Measurements from ENCODE around the gene EIF4A2. TPM values are rescaled to one million over a fixed set of nuclear protein-coding genes. Genes with fewer than 3 reads are reported as not detected.

The EIF4A2 gene
- total RNA-seq, 1 experiment from 2014 or later = 398 TPM

DNA sequence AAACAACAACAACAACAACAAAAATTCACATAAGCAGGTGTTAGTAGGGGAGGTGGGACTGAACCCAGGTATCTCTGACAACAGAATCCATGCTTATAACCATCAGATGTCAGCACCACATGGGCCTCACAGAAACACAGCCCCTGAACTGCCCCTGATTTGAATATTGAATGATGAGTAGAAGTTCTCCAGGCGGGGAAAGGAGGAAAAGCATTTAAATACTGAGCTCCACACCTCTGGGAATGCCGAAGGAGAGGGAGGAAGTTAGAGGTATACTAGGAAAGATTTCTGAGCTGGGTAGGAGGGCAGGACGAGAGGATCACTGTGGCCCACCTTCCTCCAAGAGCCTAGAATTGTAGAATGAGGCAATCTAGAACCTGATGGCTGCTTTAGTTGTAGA, 31.9 kb upstream of the EIF4A2 start:
- H3K79me2 ChIP-seq (ENCODE audit: insufficient read depth, low read length) = no peaks in the 10 kb centered on the region
- DNase-seq (ENCODE audit: low read depth, low spot score) = no peak

More for the DNA sequence above, 31.9 kb upstream of the EIF4A2 start:
- no peak overlapping the region for H3K4me3 ChIP-seq (replicated peaks in 1 of 2; ENCODE audit: low read depth in 1 of 2, low read length in 2 of 2)
- H3K9ac ChIP-seq (ENCODE audit: low read length) = no peak overlapping the region
- RAD21 ChIA-PET (ENCODE audit: low non-redundant PET in 1 of 2, low total read pairs in 2 of 2, uncharacterized antibody in 2 of 2, unreplicated experiment in 2 of 2) = no interaction called here
- no peak overlapping the region for H3K4me2 ChIP-seq (ENCODE audit: low read length)
- H3K9me2 ChIP-seq (ENCODE audit: insufficient read depth) = no peaks in the 10 kb centered on the region
- H2AFZ ChIP-seq (ENCODE audit: low read depth, low read length, poor library complexity, severe bottlenecking) = peak overlapping the region; percentile 42
- intact Hi-C loops (cut with micrococcal nuclease) = loop anchor here (5.0 kb wide), 1 partner anchor 179 kb away; the partner anchor contains the start of gene DNAJB11
- POLR2A ChIA-PET = no interaction called here
- ATAC-seq = no peak
- CTCF ChIA-PET = interaction anchor here (0.7 kb wide), 1 partner anchor 136 kb away, joined by 3 read pairs; no protein-coding TSS in a partner anchor
- no peaks in the 10 kb centered on the region for H3K27me3 ChIP-seq (ENCODE audit: insufficient read depth, low read length)
- no peak overlapping the region for H3K27ac ChIP-seq (ENCODE audit: low read depth, low read length)
- no peaks in the 10 kb centered on the region for H3K36me3 ChIP-seq (ENCODE audit: control insufficient read depth in 1 of 2, insufficient read depth in 2 of 2, low read length in 2 of 2)
- H4K20me1 ChIP-seq (ENCODE audit: insufficient read depth) = no peaks in the 10 kb centered on the region
- no peak for TF ChIP-seq POLR2A (IDR thresholded peaks at IDR 0.05; ENCODE audit: borderline replicate concordance, extremely low read depth, insufficient read depth, insufficient read length)
- TF ChIP-seq, protein P1, sequence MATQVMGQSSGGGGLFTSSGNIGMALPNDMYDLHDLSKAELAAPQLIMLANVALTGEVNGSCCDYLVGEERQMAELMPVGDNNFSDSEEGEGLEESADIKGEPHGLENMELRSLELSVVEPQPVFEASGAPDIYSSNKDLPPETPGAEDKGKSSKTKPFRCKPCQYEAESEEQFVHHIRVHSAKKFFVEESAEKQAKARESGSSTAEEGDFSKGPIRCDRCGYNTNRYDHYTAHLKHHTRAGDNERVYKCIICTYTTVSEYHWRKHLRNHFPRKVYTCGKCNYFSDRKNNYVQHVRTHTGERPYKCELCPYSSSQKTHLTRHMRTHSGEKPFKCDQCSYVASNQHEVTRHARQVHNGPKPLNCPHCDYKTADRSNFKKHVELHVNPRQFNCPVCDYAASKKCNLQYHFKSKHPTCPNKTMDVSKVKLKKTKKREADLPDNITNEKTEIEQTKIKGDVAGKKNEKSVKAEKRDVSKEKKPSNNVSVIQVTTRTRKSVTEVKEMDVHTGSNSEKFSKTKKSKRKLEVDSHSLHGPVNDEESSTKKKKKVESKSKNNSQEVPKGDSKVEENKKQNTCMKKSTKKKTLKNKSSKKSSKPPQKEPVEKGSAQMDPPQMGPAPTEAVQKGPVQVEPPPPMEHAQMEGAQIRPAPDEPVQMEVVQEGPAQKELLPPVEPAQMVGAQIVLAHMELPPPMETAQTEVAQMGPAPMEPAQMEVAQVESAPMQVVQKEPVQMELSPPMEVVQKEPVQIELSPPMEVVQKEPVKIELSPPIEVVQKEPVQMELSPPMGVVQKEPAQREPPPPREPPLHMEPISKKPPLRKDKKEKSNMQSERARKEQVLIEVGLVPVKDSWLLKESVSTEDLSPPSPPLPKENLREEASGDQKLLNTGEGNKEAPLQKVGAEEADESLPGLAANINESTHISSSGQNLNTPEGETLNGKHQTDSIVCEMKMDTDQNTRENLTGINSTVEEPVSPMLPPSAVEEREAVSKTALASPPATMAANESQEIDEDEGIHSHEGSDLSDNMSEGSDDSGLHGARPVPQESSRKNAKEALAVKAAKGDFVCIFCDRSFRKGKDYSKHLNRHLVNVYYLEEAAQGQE (IDR thresholded peaks at IDR 0.05; ENCODE audit: low read depth) = no peak
- no peak for TF ChIP-seq CBX3 (IDR thresholded peaks at IDR 0.05; ENCODE audit: low read depth)
- TF ChIP-seq POLR2AphosphoS5 (IDR thresholded peaks at IDR 0.05; ENCODE audit: low read depth, low read length) = no peak
- no peak for TF ChIP-seq TCF7L2 (IDR thresholded peaks at IDR 0.05; ENCODE audit: borderline replicate concordance, extremely low read depth, insufficient read depth, insufficient read length)
- TF ChIP-seq FOSL1 (IDR thresholded peaks at IDR 0.05; ENCODE audit: low read depth) = no peak
- TF ChIP-seq ZFX (IDR thresholded peaks at IDR 0.05) = no peak
- no peak for TF ChIP-seq ZNF274 (IDR thresholded peaks at IDR 0.05; ENCODE audit: low read depth, low read length)
- no peak for TF ChIP-seq EGR1 (IDR thresholded peaks at IDR 0.05; ENCODE audit: low read depth)
- TF ChIP-seq CEBPB (IDR thresholded peaks at IDR 0.05; ENCODE audit: low read depth) = no peak
- no peak for TF ChIP-seq SIN3A (IDR thresholded peaks at IDR 0.05; ENCODE audit: low read depth)
- TF ChIP-seq ELF1 (IDR thresholded peaks at IDR 0.05; ENCODE audit: borderline replicate concordance, low read depth) = no peak
- no peak for TF ChIP-seq YY1 (IDR thresholded peaks at IDR 0.05; ENCODE audit: extremely low read depth, insufficient replicate concordance, low read depth, low read length)
- TF ChIP-seq EZH2 (IDR thresholded peaks at IDR 0.05) = no peak
- TF ChIP-seq, protein P2, sequence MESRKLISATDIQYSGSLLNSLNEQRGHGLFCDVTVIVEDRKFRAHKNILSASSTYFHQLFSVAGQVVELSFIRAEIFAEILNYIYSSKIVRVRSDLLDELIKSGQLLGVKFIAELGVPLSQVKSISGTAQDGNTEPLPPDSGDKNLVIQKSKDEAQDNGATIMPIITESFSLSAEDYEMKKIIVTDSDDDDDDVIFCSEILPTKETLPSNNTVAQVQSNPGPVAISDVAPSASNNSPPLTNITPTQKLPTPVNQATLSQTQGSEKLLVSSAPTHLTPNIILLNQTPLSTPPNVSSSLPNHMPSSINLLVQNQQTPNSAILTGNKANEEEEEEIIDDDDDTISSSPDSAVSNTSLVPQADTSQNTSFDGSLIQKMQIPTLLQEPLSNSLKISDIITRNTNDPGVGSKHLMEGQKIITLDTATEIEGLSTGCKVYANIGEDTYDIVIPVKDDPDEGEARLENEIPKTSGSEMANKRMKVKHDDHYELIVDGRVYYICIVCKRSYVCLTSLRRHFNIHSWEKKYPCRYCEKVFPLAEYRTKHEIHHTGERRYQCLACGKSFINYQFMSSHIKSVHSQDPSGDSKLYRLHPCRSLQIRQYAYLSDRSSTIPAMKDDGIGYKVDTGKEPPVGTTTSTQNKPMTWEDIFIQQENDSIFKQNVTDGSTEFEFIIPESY (IDR thresholded peaks at IDR 0.05; ENCODE audit: extremely low read depth, insufficient replicate concordance, low read length) = no peak
- TF ChIP-seq SRF (IDR thresholded peaks at IDR 0.05; ENCODE audit: low read depth) = no peak
- no peak for TF ChIP-seq EZH2phosphoT487 (IDR thresholded peaks at IDR 0.05; ENCODE audit: borderline replicate concordance)
- TF ChIP-seq, protein P3, sequence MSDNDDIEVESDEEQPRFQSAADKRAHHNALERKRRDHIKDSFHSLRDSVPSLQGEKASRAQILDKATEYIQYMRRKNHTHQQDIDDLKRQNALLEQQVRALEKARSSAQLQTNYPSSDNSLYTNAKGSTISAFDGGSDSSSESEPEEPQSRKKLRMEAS (IDR thresholded peaks at IDR 0.05) = no peak
- H3K9me3 ChIP-seq (ENCODE audit: control insufficient read depth in 1 of 2, insufficient read depth in 1 of 2, low read depth in 1 of 2, low read length in 2 of 2) = no peaks in the 10 kb centered on the region
- peaks cover 0 to 25% of the 10 kb centered on the region in 2 experiments; a peak in 2 of 4 replicates for H3K4me1 ChIP-seq (ENCODE audit: control insufficient read depth in 1 of 2, insufficient read depth in 2 of 2, low read length in 2 of 2)
- BruUV-seq (replicated peaks) = no TSS peak
